OCI-LY7 (cell line): Measurements from ENCODE around the gene ATP12A.

Experiments used
- CTCF ChIP-seq: fragments of 200-600 bp; sonication (generic); conservative IDR thresholded peaks from 2 replicates; pipeline ENCODE4 v1.5.1; 2014; ENCODE audit warnings: mild to moderate bottlenecking, antibody characterized with exemption, low read length, moderate library complexity, mixed read lengths
- EZH2phosphoT487 ChIP-seq: fragments of 200-600 bp; sonication (generic); IDR thresholded peaks from 2 replicates; pipeline ENCODE4 v1.6.1; 2018; ENCODE audit warnings: low read depth, borderline replicate concordance, mild to moderate bottlenecking, mixed run types, antibody characterized with exemption, low read length, moderate library complexity, mixed read lengths

- TF ChIP-seq CTCF (no peak), EZH2phosphoT487 (no peak)
Measured at GRCh38 chr13:24719139-24719538, 38.9 kb downstream of the ATP12A start.
